A549 (cell line): Measurements from ENCODE around the gene AFF3. TPM values are rescaled to one million over a fixed set of nuclear protein-coding genes. Genes with fewer than 3 reads are reported as not detected.

Source experiments
- ATAC-seq, 2 experiments: fragments of 200-7000 bp in 1 of 2; fragments of >200 bp in 1 of 2; cut with Nextera tagmentation in 1 of 2; cut with Tn5 transposase in 1 of 2; 3 replicates each; pipeline versions ENCODE4 v1.8.0 to v1.9.1; 2018 to 2020; ENCODE audit warnings: mild to moderate bottlenecking in 1 of 2, moderate library complexity in 1 of 2
- CTCF ChIA-PET: fragments of 300-600 bp; sonication (Branson Sonifier 250); formaldehyde crosslinking; extraction: SDS; loops from one replicate; lab custom pipeline; 2021; ENCODE audit warnings: antibody characterized with exemption, inconsistent platforms; lab: Yijun Ruan, JAX
- POLR2A ChIA-PET: fragments of 350-600 bp; formaldehyde crosslinking; extraction: SDS; loops from one replicate; lab custom pipeline; 2021; ENCODE audit warnings: antibody characterized with exemption, inconsistent platforms; lab: Yijun Ruan, JAX
- DNase-seq, 2 experiments: peaks; one replicate each; pipeline versions ENCODE4 v3.0.0 to v3.0.0-alpha.2; 2011 to 2016; ENCODE audit warnings: low read depth in 1 of 2, low spot score in 1 of 2
- FAIRE-seq: peaks from 2 replicates; lab custom pipeline; 2011; peaks lifted over from hg19 to GRCh38; lab: Jason Lieb, UNC
- H3K27ac ChIP-seq, 2 experiments: fragments of >200 bp; sonication (Bioruptor Twin); formaldehyde crosslinking; 3 replicates each; pipeline ENCODE4 v1.5.1; 2016 to 2017
- H3K4me1 ChIP-seq: fragments of >200 bp; sonication (Bioruptor Twin); formaldehyde crosslinking; 3 replicates; pipeline ENCODE4 v1.6.1; 2016
- H3K4me2 ChIP-seq: fragments of >200 bp; sonication (Bioruptor Twin); formaldehyde crosslinking; 3 replicates; pipeline ENCODE4 v1.6.1; 2016
- H3K4me3 ChIP-seq: fragments of >200 bp; sonication (Bioruptor Twin); formaldehyde crosslinking; 3 replicates; pipeline ENCODE4 v1.5.1; 2016
- H3K9me3 ChIP-seq: fragments of >200 bp; sonication (Bioruptor Twin); formaldehyde crosslinking; 3 replicates; pipeline ENCODE4 v1.6.1; 2016
- CHD2 ChIP-seq: fragments of 150-350 bp; IDR thresholded peaks from 2 replicates; pipeline ENCODE4 v1.6.1; 2014; ENCODE audit warnings: low read length; ENCODE audit not compliant: partially characterized antibody
- CHD4 ChIP-seq: fragments of 200-600 bp; sonication (generic); IDR thresholded peaks from 2 replicates; pipeline ENCODE4 v1.6.1; 2016; ENCODE audit warnings: antibody characterized with exemption, mild to moderate bottlenecking, borderline replicate concordance
- EHMT2 ChIP-seq: fragments of 200-600 bp; sonication (generic); IDR thresholded peaks from 2 replicates; pipeline ENCODE4 v1.6.1; 2016; ENCODE audit warnings: antibody characterized with exemption, low read depth, mild to moderate bottlenecking, moderate library complexity
- EP300 ChIP-seq, 2 experiments: fragments of >200 bp; sonication (Bioruptor Twin); formaldehyde crosslinking; IDR thresholded peaks; 2 replicates in 1 of 2; 3 replicates in 1 of 2; pipeline ENCODE4 v1.6.1; 2016 to 2017
- FOSB ChIP-seq: fragments of 250-450 bp; sonication (Bioruptor Pico); IDR thresholded peaks from 2 replicates; pipeline ENCODE4 v1.5.0; 2020; ENCODE audit warnings: mild to moderate bottlenecking, moderate library complexity
- FOSL2 ChIP-seq, 2 experiments: fragments of 450-650 bp in 1 of 2; fragments of >200 bp in 1 of 2; sonication (Bioruptor Twin) in 1 of 2; formaldehyde crosslinking; IDR thresholded peaks; 2 replicates each; pipeline versions ENCODE4 v1.5.0 to v1.6.1; 2016 to 2020; ENCODE audit warnings: mild to moderate bottlenecking in 1 of 2, moderate library complexity in 1 of 2
- GATA3 ChIP-seq: IDR thresholded peaks from 2 replicates; pipeline ENCODE4 v1.6.1; 2012; ENCODE audit warnings: borderline replicate concordance
- HOXB13 ChIP-seq: fragments of 250-450 bp; sonication (Bioruptor Pico); IDR thresholded peaks from 2 replicates; pipeline ENCODE4 v1.5.0; 2020; ENCODE audit warnings: low read depth, mild to moderate bottlenecking, moderate library complexity
- HOXB5 ChIP-seq: fragments of 250-450 bp; sonication (Bioruptor Pico); IDR thresholded peaks from 2 replicates; pipeline ENCODE4 v1.5.0; 2020; ENCODE audit warnings: mild to moderate bottlenecking, moderate library complexity
- JUNB ChIP-seq: fragments of >200 bp; sonication (Bioruptor Twin); formaldehyde crosslinking; IDR thresholded peaks from 2 replicates; pipeline ENCODE4 v1.6.1; 2016
- KDM1A ChIP-seq: fragments of 200-600 bp; sonication (generic); IDR thresholded peaks from 2 replicates; pipeline ENCODE4 v1.6.1; 2016; ENCODE audit warnings: low read depth, mild to moderate bottlenecking
- KDM5A ChIP-seq: fragments of 200-600 bp; sonication (generic); IDR thresholded peaks from 2 replicates; pipeline ENCODE4 v1.6.1; 2016; ENCODE audit warnings: antibody characterized with exemption, mild to moderate bottlenecking
- MAX ChIP-seq: IDR thresholded peaks from 2 replicates; pipeline ENCODE4 v1.6.1; 2012
- PHF8 ChIP-seq: fragments of 200-600 bp; sonication (generic); IDR thresholded peaks from 2 replicates; pipeline ENCODE4 v1.6.1; 2016; ENCODE audit warnings: low read depth, mild to moderate bottlenecking, antibody characterized with exemption, moderate library complexity, borderline replicate concordance
- RAD21 ChIP-seq, 2 experiments: fragments of >200 bp in 1 of 2; sonication (Bioruptor Twin) in 1 of 2; formaldehyde crosslinking in 1 of 2; IDR thresholded peaks in 1 of 2; conservative IDR thresholded peaks in 1 of 2; 2 replicates in 1 of 2; 3 replicates in 1 of 2; pipeline ENCODE4 v1.6.1; 2012 to 2018; ENCODE audit warnings: inconsistent platforms in 1 of 2
- RARB ChIP-seq: fragments of 250-450 bp; sonication (Bioruptor Pico); IDR thresholded peaks from 2 replicates; pipeline ENCODE4 v1.8.0; 2021; ENCODE audit warnings: mild to moderate bottlenecking, moderate library complexity
- SREBF2 ChIP-seq: fragments of 450-650 bp; IDR thresholded peaks from 2 replicates; pipeline ENCODE4 v1.6.1; 2014; ENCODE audit warnings: mild to moderate bottlenecking, moderate library complexity
- TP53 ChIP-seq: fragments of 250-450 bp; sonication (Bioruptor Pico); IDR thresholded peaks from 2 replicates; pipeline ENCODE4 v1.5.0; 2021; ENCODE audit warnings: mild to moderate bottlenecking, moderate library complexity
- ZFP36 ChIP-seq: fragments of 450-650 bp; IDR thresholded peaks from 2 replicates; pipeline ENCODE4 v1.6.1; 2014; ENCODE audit warnings: borderline replicate concordance; ENCODE audit not compliant: partially characterized antibody
- ZNF302 ChIP-seq: fragments of 250-450 bp; sonication (Bioruptor Pico); IDR thresholded peaks from 2 replicates; pipeline ENCODE4 v1.9.0; 2021; ENCODE audit warnings: inconsistent platforms, mild to moderate bottlenecking, moderate library complexity
- ZSCAN20 ChIP-seq: fragments of 250-450 bp; sonication (Bioruptor Pico); IDR thresholded peaks from 2 replicates; pipeline ENCODE4 v1.8.0; 2022; ENCODE audit warnings: mild to moderate bottlenecking, moderate library complexity
- WGBS: methylation state at CpG from one replicate; pipeline ENCODE4 v1.1.6; 2017; ENCODE audit errors: missing lambda C conversion rate; 5-methylcytosine and 5-hydroxymethylcytosine counted together
- polyA plus RNA-seq, 4 experiments: library from polyadenylated mRNA; depleted of rRNA in 3 of 4; stranded (reverse); fragments of >200 nt; fragmentation: RNase III in 1 of 4; extraction: RNeasy Plus Mini Kit Qiagen cat#74134 plus additional on column Dnase treatment in 1 of 4; gene quantifications; 2 replicates in 3 of 4; 3 replicates in 1 of 4; pipeline ENCODE4 v1.2.3, GENCODE V29; 2011 to 2017
- TF ChIP-seq, protein P1 (sequence below): fragments of 200-600 bp; sonication (generic); IDR thresholded peaks from 2 replicates; pipeline ENCODE4 v1.6.1; 2016; ENCODE audit warnings: antibody characterized with exemption, mild to moderate bottlenecking, moderate library complexity
- TF ChIP-seq, protein P2 (sequence below): IDR thresholded peaks from 2 replicates; pipeline ENCODE4 v1.6.1; 2012; ENCODE audit warnings: low read depth, borderline replicate concordance
- TF ChIP-seq, protein P3 (sequence below): fragments of 250-450 bp; sonication (Bioruptor Pico); IDR thresholded peaks from 2 replicates; pipeline ENCODE4 v1.5.0; 2020; ENCODE audit warnings: low read depth, mild to moderate bottlenecking, moderate library complexity
- TF ChIP-seq, protein P4 (sequence below): fragments of 450-650 bp; IDR thresholded peaks from 2 replicates; pipeline ENCODE4 v1.6.1; 2014; ENCODE audit warnings: antibody characterized with exemption
- TF ChIP-seq, protein P5 (sequence below): fragments of 250-450 bp; sonication (Bioruptor Pico); IDR thresholded peaks from 2 replicates; pipeline ENCODE4 v1.5.0; 2021; ENCODE audit warnings: mild to moderate bottlenecking, moderate library complexity, borderline replicate concordance
- TF ChIP-seq, protein P6 (sequence below): fragments of 150-350 bp; IDR thresholded peaks from 2 replicates; pipeline ENCODE4 v1.6.1; 2014; ENCODE audit warnings: low read depth, mild to moderate bottlenecking, low read length
- TF ChIP-seq, protein P7 (sequence below): fragments of >200 bp; sonication (Bioruptor Twin); formaldehyde crosslinking; IDR thresholded peaks from 2 replicates; pipeline ENCODE4 v1.6.1; 2016

Gene AFF3
- polyA plus RNA-seq, 2 of the 4 experiments (the other 2 are of a cell fraction), result not detected

DNA sequence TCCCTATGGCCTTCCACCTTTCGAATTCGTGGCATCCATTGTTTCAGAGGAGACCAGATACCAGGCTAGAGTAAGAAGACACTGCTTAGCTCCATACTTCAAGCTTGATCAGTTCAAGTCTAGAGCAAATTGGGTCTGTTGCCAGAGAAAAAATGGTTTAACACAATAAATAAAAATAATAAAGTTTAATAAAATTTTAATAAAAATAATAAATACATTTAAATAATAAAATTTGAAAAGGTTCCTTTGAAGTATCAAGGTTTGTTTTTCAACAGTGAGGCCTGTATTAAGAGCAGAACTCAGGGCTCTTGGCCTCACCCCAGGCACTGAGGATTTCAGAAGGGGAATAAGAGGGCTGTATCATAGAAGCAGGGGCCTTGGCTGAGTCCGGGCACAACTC, 547.0 kb downstream of the AFF3 start:
- Histone ChIP-seq H3K4me1 (no peaks in the 10 kb centered on the region), H3K9me3 (no peaks in the 10 kb centered on the region), H3K4me3 (no peak overlapping the region), H3K4me2 (no peak overlapping the region), H3K27ac (no peak overlapping the region)
- FAIRE-seq (no peak), ATAC-seq (no peak), DNase-seq (no peak)
- ChIA-PET CTCF (no interaction called here), POLR2A (no interaction called here)
- TF ChIP-seq RARB (no peak), FOSB (CRISPR knock-in tag) (no peak), KDM1A (no peak), RAD21 (conservative IDR thresholded peaks at IDR 0.05 in 1 of 2, IDR thresholded peaks at IDR 0.05 in 1 of 2) (no peak), ZFP36 (no peak), EHMT2 (no peak), PHF8 (no peak), GATA3 (no peak), KDM5A (no peak), JUNB (no peak), CHD2 (no peak), HOXB5 (CRISPR knock-in tag) (no peak), TP53 (no peak), HOXB13 (CRISPR knock-in tag) (no peak)
- TF ChIP-seq, protein P1, sequence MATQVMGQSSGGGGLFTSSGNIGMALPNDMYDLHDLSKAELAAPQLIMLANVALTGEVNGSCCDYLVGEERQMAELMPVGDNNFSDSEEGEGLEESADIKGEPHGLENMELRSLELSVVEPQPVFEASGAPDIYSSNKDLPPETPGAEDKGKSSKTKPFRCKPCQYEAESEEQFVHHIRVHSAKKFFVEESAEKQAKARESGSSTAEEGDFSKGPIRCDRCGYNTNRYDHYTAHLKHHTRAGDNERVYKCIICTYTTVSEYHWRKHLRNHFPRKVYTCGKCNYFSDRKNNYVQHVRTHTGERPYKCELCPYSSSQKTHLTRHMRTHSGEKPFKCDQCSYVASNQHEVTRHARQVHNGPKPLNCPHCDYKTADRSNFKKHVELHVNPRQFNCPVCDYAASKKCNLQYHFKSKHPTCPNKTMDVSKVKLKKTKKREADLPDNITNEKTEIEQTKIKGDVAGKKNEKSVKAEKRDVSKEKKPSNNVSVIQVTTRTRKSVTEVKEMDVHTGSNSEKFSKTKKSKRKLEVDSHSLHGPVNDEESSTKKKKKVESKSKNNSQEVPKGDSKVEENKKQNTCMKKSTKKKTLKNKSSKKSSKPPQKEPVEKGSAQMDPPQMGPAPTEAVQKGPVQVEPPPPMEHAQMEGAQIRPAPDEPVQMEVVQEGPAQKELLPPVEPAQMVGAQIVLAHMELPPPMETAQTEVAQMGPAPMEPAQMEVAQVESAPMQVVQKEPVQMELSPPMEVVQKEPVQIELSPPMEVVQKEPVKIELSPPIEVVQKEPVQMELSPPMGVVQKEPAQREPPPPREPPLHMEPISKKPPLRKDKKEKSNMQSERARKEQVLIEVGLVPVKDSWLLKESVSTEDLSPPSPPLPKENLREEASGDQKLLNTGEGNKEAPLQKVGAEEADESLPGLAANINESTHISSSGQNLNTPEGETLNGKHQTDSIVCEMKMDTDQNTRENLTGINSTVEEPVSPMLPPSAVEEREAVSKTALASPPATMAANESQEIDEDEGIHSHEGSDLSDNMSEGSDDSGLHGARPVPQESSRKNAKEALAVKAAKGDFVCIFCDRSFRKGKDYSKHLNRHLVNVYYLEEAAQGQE, result no peak
- TF ChIP-seq, protein P2, sequence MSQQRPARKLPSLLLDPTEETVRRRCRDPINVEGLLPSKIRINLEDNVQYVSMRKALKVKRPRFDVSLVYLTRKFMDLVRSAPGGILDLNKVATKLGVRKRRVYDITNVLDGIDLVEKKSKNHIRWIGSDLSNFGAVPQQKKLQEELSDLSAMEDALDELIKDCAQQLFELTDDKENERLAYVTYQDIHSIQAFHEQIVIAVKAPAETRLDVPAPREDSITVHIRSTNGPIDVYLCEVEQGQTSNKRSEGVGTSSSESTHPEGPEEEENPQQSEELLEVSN, result no peak
- TF ChIP-seq, protein P3, sequence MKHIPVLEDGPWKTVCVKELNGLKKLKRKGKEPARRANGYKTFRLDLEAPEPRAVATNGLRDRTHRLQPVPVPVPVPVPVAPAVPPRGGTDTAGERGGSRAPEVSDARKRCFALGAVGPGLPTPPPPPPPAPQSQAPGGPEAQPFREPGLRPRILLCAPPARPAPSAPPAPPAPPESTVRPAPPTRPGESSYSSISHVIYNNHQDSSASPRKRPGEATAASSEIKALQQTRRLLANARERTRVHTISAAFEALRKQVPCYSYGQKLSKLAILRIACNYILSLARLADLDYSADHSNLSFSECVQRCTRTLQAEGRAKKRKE (CRISPR knock-in tag), result no peak
- WGBS, result 44% methylated on average over 3 of the region's 3 CpGs

- DNase-seq (no peak), FAIRE-seq (no peak), ATAC-seq (no peak)
- Histone ChIP-seq H3K4me1 (no peaks in the 10 kb centered on the region), H3K4me3 (no peak overlapping the region), H3K9me3 (no peaks in the 10 kb centered on the region), H3K27ac (no peak overlapping the region), H3K4me2 (no peak overlapping the region)
- 73% methylated on average over 46 of the region's 54 CpGs for WGBS
- POLR2A ChIA-PET, result no interaction called here
- CTCF ChIA-PET, result no interaction called here
- TF ChIP-seq, protein P4, sequence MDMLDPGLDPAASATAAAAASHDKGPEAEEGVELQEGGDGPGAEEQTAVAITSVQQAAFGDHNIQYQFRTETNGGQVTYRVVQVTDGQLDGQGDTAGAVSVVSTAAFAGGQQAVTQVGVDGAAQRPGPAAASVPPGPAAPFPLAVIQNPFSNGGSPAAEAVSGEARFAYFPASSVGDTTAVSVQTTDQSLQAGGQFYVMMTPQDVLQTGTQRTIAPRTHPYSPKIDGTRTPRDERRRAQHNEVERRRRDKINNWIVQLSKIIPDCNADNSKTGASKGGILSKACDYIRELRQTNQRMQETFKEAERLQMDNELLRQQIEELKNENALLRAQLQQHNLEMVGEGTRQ, result no peak
- TF ChIP-seq ZNF302 (CRISPR knock-in tag) (no peak), MAX (no peak), CHD4 (no peak), SREBF2 (no peak), KDM1A (no peak), EP300 (IDR thresholded peaks at IDR 0.05) (no peak), FOSL2 (IDR thresholded peaks at IDR 0.05) (no peak), FOSL2 (CRISPR knock-in tag; IDR thresholded peaks at IDR 0.05) (no peak), ZSCAN20 (CRISPR knock-in tag) (no peak)
- TF ChIP-seq, protein P5, sequence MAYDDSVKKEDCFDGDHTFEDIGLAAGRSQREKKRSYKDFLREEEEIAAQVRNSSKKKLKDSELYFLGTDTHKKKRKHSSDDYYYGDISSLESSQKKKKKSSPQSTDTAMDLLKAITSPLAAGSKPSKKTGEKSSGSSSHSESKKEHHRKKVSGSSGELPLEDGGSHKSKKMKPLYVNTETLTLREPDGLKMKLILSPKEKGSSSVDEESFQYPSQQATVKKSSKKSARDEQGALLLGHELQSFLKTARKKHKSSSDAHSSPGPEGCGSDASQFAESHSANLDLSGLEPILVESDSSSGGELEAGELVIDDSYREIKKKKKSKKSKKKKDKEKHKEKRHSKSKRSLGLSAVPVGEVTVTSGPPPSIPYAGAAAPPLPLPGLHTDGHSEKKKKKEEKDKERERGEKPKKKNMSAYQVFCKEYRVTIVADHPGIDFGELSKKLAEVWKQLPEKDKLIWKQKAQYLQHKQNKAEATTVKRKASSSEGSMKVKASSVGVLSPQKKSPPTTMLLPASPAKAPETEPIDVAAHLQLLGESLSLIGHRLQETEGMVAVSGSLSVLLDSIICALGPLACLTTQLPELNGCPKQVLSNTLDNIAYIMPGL, result no peak
- TF ChIP-seq, protein P6, sequence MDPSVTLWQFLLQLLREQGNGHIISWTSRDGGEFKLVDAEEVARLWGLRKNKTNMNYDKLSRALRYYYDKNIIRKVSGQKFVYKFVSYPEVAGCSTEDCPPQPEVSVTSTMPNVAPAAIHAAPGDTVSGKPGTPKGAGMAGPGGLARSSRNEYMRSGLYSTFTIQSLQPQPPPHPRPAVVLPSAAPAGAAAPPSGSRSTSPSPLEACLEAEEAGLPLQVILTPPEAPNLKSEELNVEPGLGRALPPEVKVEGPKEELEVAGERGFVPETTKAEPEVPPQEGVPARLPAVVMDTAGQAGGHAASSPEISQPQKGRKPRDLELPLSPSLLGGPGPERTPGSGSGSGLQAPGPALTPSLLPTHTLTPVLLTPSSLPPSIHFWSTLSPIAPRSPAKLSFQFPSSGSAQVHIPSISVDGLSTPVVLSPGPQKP, result no peak
- TF ChIP-seq, protein P7, sequence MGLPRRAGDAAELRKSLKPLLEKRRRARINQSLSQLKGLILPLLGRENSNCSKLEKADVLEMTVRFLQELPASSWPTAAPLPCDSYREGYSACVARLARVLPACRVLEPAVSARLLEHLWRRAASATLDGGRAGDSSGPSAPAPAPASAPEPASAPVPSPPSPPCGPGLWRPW, result no peak
These were observed 548.5 kb downstream of the AFF3 start for GRCh38 chr2:99593692-99594427.
